GM23338 (cell line): Measurements from ENCODE around the gene OBSCN.

Experiments used
- CREB1 ChIP-seq: fragments of 250-450 bp; sonication (Bioruptor Pico); IDR thresholded peaks from 2 replicates; pipeline ENCODE4 v1.5.0; 2020; ENCODE audit warnings: low read depth, mild to moderate bottlenecking, moderate library complexity
- CTCF ChIP-seq, 2 experiments: fragments of 200-600 bp in 1 of 2; sonication (generic) in 1 of 2; conservative IDR thresholded peaks; 2 replicates each; pipeline versions ENCODE4 v1.5.1 to v1.6.1; 2016 to 2017; ENCODE audit warnings: antibody characterized with exemption in 2 of 2, low read depth in 2 of 2, mild to moderate bottlenecking in 2 of 2, moderate library complexity in 1 of 2
- ETS1 ChIP-seq: IDR thresholded peaks from 2 replicates; pipeline ENCODE4 v1.6.1; 2016; ENCODE audit warnings: antibody characterized with exemption
- EZH2 ChIP-seq: fragments of 200-600 bp; sonication (generic); IDR thresholded peaks from one replicate; pipeline ENCODE4 v1.8.0; 2017; ENCODE audit warnings: antibody characterized with exemption, mild to moderate bottlenecking, low read depth; ENCODE audit not compliant: unreplicated experiment
- EZH2phosphoT487 ChIP-seq: fragments of 200-600 bp; sonication (generic); IDR thresholded peaks from one replicate; pipeline ENCODE4 v1.8.1; 2018; ENCODE audit warnings: antibody characterized with exemption; ENCODE audit not compliant: unreplicated experiment
- JUNB ChIP-seq: IDR thresholded peaks from one replicate; pipeline ENCODE4 v1.6.1; 2016; ENCODE audit warnings: antibody characterized with exemption; ENCODE audit not compliant: unreplicated experiment
- NANOG ChIP-seq: IDR thresholded peaks from 2 replicates; pipeline ENCODE4 v1.6.1; 2016; ENCODE audit warnings: antibody characterized with exemption, borderline replicate concordance
- POLR2AphosphoS5 ChIP-seq: IDR thresholded peaks from 2 replicates; pipeline ENCODE4 v1.6.1; 2016; ENCODE audit warnings: antibody characterized with exemption, low read depth
- REST ChIP-seq: IDR thresholded peaks from one replicate; pipeline ENCODE4 v1.6.1; 2018; ENCODE audit warnings: antibody characterized with exemption; ENCODE audit not compliant: unreplicated experiment
- STAT1 ChIP-seq: IDR thresholded peaks from one replicate; pipeline ENCODE4 v1.6.1; 2016; ENCODE audit warnings: antibody characterized with exemption; ENCODE audit not compliant: unreplicated experiment
- ZNF114 ChIP-seq: fragments of 250-450 bp; sonication (Bioruptor Pico); IDR thresholded peaks from 2 replicates; pipeline ENCODE4 v1.5.0; 2020; ENCODE audit warnings: mild to moderate bottlenecking, moderate library complexity
- ZNF331 ChIP-seq: fragments of 250-450 bp; sonication (Bioruptor Pico); IDR thresholded peaks from 2 replicates; pipeline ENCODE4 v1.5.0; 2020; ENCODE audit warnings: low read depth, mild to moderate bottlenecking, moderate library complexity
- ZNF462 ChIP-seq: fragments of 250-450 bp; sonication (Bioruptor Pico); IDR thresholded peaks from 2 replicates; pipeline ENCODE4 v1.5.0; 2020; ENCODE audit warnings: mild to moderate bottlenecking, moderate library complexity

- TF ChIP-seq CTCF (conservative IDR thresholded peaks at IDR 0.05; ENCODE audit: low read depth in 2 of 2) (no peak), POLR2AphosphoS5 (no peak), EZH2 (no peak), REST (no peak), JUNB (no peak), ZNF462 (CRISPR knock-in tag) (no peak), CREB1 (CRISPR knock-in tag) (no peak), STAT1 (no peak), EZH2phosphoT487 (no peak), ETS1 (no peak), ZNF114 (no peak), NANOG (no peak), ZNF331 (no peak)
Observed at GRCh38 chr1:228370941-228371740, 163.3 kb downstream of the OBSCN start.
